Gastrocnemius medialis (tissue), 4 donors: Measurements from ENCODE around the gene CT47C1. TPM values are rescaled to one million over a fixed set of nuclear protein-coding genes. Genes with fewer than 3 reads are reported as not detected.

ENCODE experiments used
- ATAC-seq, 2 donors: fragments of 150-250 bp; one replicate each; pipeline ENCODE4 v1.9.1; 2016
- DNase-seq, 2 donors: peaks; one replicate each; pipeline ENCODE4 v3.0.0-alpha.2; 2019
- H3K27ac ChIP-seq, 4 donors: fragments of 200-600 bp; sonication (generic); 1 replicate in 1 of 4; 2 replicates in 3 of 4; pipeline ENCODE4 v1.5.1; 2016 to 2018; ENCODE audit warnings: mild to moderate bottlenecking in 2 of 4, moderate library complexity in 1 of 4
- H3K27me3 ChIP-seq, 3 donors: fragments of 200-600 bp; sonication (generic) in 2 of 3; 1 replicate in 1 of 3; 2 replicates in 2 of 3; pipeline versions ENCODE4 v1.5.1 to v1.6.0; 2016 to 2019; ENCODE audit warnings: mild to moderate bottlenecking in 1 of 3, moderate library complexity in 1 of 3
- H3K36me3 ChIP-seq, 2 donors: fragments of 200-600 bp; sonication (generic) in 1 of 2; one replicate each; pipeline ENCODE4 v1.5.1; 2017 to 2018
- H3K4me1 ChIP-seq, 2 donors: fragments of 200-600 bp; sonication (generic) in 1 of 2; one replicate each; pipeline ENCODE4 v1.5.1; 2016 to 2017; ENCODE audit warnings: mild to moderate bottlenecking in 2 of 2
- H3K4me3 ChIP-seq, 4 donors: fragments of 200-600 bp; sonication (generic) in 3 of 4; 1 replicate in 1 of 4; 2 replicates in 3 of 4; pipeline ENCODE4 v1.5.1; 2016 to 2019; ENCODE audit warnings: mild to moderate bottlenecking in 2 of 4
- H3K9me3 ChIP-seq, 3 donors: fragments of 200-600 bp; sonication (generic) in 2 of 3; 1 replicate in 1 of 3; 2 replicates in 2 of 3; pipeline ENCODE4 v1.5.1; 2016 to 2019
- POLR2A ChIP-seq, 2 donors: fragments of 450-650 bp; IDR thresholded peaks; one replicate each; pipeline ENCODE4 v1.6.1; 2017; ENCODE audit warnings: antibody characterized with exemption in 2 of 2, mild to moderate bottlenecking in 2 of 2, moderate library complexity in 2 of 2
- in situ Hi-C, 4 donors: fragments of 200-750 bp; cut with MboI; loops; one replicate each; pipeline versions ENCODE4 v1.15.0 to v1.8.0; 2017; ENCODE audit warnings: low sequenced_read_pairs in 4 of 4
- intact Hi-C: fragments of 100-400 bp; cut with DNase I; formaldehyde crosslinking; loops from one replicate; pipeline ENCODE4 v1.15.1; 2023; ENCODE audit warnings: low total_unique reads
- total RNA-seq, 4 donors: library from RNA; depleted of rRNA; stranded (reverse); fragments of >200 nt; gene quantifications; one replicate each; pipeline versions ENCODE4 v1.1.0 to v1.2.3, GENCODE V29; 2016
- TF ChIP-seq, protein P1 (sequence below), 5 experiments: fragments of 450-650 bp in 3 of 5; fragments of 200-600 bp in 2 of 5; sonication (generic) in 2 of 5; IDR thresholded peaks in 4 of 5; conservative IDR thresholded peaks in 1 of 5; 1 replicate in 4 of 5; 2 replicates in 1 of 5; pipeline ENCODE4 v1.5.1; 2016 to 2019; ENCODE audit warnings: antibody characterized with exemption in 5 of 5, mild to moderate bottlenecking in 3 of 5, moderate library complexity in 3 of 5

The CT47C1 gene
- total RNA-seq, 4 donors from 2014 or later: not detected

DNA sequence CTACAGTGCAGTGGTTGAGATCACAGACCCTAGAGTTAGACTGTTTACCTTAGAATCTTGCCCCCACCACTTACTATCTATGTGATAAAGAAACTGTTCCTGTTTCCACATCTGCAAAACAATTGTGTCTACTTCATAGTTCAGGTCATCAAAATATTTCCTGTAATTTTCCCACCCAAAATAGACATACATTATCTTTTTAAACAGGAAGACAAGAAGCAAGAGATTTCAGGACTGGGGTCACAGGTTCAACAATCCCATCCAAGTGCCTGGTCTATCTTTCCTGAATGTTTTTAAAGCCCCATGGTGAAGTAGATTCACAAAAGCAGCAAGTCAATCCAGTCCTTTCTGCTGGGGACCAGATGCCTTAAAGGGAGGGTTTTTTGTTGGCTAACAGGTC, 41.8 kb upstream of the CT47C1 start:
- ATAC-seq: no peak
- Histone ChIP-seq H3K4me1 (no peaks in the 10 kb centered on the region), H3K9me3 (no peaks in the 10 kb centered on the region), H3K36me3 (no peaks in the 10 kb centered on the region), H3K27ac (no peak overlapping the region), H3K4me3 (no peak overlapping the region), H3K27me3 (no peaks in the 10 kb centered on the region)
- in situ Hi-C loops: no loop called here
- intact Hi-C loops: no loop called here
- no peak for DNase-seq
- no peak for TF ChIP-seq POLR2A (IDR thresholded peaks at IDR 0.05)
- TF ChIP-seq, protein P1, sequence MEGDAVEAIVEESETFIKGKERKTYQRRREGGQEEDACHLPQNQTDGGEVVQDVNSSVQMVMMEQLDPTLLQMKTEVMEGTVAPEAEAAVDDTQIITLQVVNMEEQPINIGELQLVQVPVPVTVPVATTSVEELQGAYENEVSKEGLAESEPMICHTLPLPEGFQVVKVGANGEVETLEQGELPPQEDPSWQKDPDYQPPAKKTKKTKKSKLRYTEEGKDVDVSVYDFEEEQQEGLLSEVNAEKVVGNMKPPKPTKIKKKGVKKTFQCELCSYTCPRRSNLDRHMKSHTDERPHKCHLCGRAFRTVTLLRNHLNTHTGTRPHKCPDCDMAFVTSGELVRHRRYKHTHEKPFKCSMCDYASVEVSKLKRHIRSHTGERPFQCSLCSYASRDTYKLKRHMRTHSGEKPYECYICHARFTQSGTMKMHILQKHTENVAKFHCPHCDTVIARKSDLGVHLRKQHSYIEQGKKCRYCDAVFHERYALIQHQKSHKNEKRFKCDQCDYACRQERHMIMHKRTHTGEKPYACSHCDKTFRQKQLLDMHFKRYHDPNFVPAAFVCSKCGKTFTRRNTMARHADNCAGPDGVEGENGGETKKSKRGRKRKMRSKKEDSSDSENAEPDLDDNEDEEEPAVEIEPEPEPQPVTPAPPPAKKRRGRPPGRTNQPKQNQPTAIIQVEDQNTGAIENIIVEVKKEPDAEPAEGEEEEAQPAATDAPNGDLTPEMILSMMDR (IDR thresholded peaks at IDR 0.05 in 4 of 5, conservative IDR thresholded peaks at IDR 0.05 in 1 of 5): no peak

DNA sequence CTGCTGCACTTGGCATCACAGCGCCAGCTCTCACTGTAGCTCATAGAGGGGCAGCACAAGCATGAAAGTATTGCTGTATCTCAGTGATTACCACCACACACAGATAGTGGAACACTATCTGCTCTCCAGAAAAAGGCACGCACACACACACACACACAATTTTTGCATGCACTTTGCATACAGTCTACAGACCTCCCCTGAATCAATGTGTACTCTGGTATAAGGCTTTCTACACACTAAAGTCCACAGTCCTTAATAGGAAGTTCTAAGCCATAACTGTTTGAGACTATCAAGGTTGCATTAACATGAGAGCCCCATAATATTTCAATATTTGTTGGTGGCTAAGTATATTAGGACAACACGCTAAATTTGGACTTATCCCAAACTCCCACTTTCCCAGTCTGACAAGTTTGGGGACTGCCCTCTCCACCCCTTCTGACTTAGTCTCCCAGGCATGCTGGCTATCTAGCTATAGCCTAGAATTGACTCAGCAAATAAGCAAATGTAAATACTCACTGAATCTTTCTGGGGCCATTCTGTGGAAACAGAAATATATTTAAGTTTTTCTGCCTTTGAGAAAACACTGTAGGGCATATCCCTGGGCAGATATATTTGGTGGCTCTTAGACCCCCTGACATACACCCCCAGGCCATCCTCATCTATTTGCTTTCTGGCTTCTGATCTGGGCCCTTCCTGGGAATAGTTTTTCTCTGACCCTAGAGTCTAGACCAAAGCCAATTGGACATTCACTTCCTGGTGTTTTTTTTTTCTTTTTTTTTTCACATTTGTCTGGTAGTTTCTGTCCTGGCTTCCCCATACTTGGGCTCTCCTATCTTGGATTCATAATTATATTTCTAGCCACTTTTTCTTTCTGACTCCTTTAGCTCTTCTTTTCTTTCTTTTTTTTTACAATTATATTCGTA, 36.4 kb upstream of the CT47C1 start:
- Histone ChIP-seq H3K36me3 (no peaks in the 10 kb centered on the region), H3K27me3 (no peaks in the 10 kb centered on the region), H3K27ac (no peak overlapping the region), H3K9me3 (no peaks in the 10 kb centered on the region), H3K4me3 (no peak overlapping the region), H3K4me1 (no peaks in the 10 kb centered on the region)
- TF ChIP-seq, protein P1 (IDR thresholded peaks at IDR 0.05 in 4 of 5, conservative IDR thresholded peaks at IDR 0.05 in 1 of 5): no peak
- TF ChIP-seq POLR2A (IDR thresholded peaks at IDR 0.05): no peak
- no peak for ATAC-seq
- DNase-seq: no peak
- in situ Hi-C loops (no loop called here), intact Hi-C loops (no loop called here)

GRCh38 chrX:119040432-119040831, 32.4 kb upstream of the CT47C1 start:
- no peak overlapping the region for H3K27ac ChIP-seq
- no peak for DNase-seq
- no peak overlapping the region for H3K4me3 ChIP-seq
- intact Hi-C loops (loop anchor here (5.0 kb wide), 1 partner anchor 202 kb away; no protein-coding TSS in a partner anchor), in situ Hi-C loops (no loop called here)
- H3K36me3 ChIP-seq: no peaks in the 10 kb centered on the region
- H3K4me1 ChIP-seq: no peaks in the 10 kb centered on the region
- no peak for ATAC-seq
- H3K27me3 ChIP-seq: no peaks in the 10 kb centered on the region
- no peaks in the 10 kb centered on the region for H3K9me3 ChIP-seq
- TF ChIP-seq POLR2A (IDR thresholded peaks at IDR 0.05): no peak
- TF ChIP-seq, protein P1 (IDR thresholded peaks at IDR 0.05 in 4 of 5, conservative IDR thresholded peaks at IDR 0.05 in 1 of 5): no peak

- DNase-seq (peak in 1 of 2 donors; percentile 43), ATAC-seq (peak; percentile 79 to 89)
- no peaks in the 10 kb centered on the region for H3K9me3 ChIP-seq
- no peaks in the 10 kb centered on the region for H3K36me3 ChIP-seq
- no peak overlapping the region for H3K4me3 ChIP-seq
- no peaks in the 10 kb centered on the region for H3K27me3 ChIP-seq
- H3K4me1 ChIP-seq: no peaks in the 10 kb centered on the region
- TF ChIP-seq, protein P1 (IDR thresholded peaks at IDR 0.05 in 4 of 5, conservative IDR thresholded peaks at IDR 0.05 in 1 of 5): no peak
- no peak for TF ChIP-seq POLR2A (IDR thresholded peaks at IDR 0.05)
- intact Hi-C loops: loop anchor here (5.0 kb wide), 1 partner anchor 201 kb away; no protein-coding TSS in a partner anchor
- peak overlapping the region in 1 of 4 donors; percentile 38 for H3K27ac ChIP-seq
- in situ Hi-C loops: no loop called here
Observed at GRCh38 chrX:119041175-119041574, 31.6 kb upstream of the CT47C1 start.
